HCT116 (cell line): Measurements from ENCODE around the gene OR52A1. TPM values are rescaled to one million over a fixed set of nuclear protein-coding genes. Genes with fewer than 3 reads are reported as not detected.
"Not testable (repeated sequence)": the region's sequence is repeated elsewhere in the genome, so short reads cannot be mapped to it uniquely, and the experiment has no call there.

Experiments
- ATAC-seq: fragments of 200-7000 bp; cut with Tn5 transposase; 2 replicates; pipeline ENCODE4 v1.9.1; 2020; ENCODE audit warnings: mild to moderate bottlenecking, moderate library complexity
- BruUV-seq: library from RNA; stranded (reverse); fragments of 400-500 nt; replicated peaks from 2 replicates; lab custom pipeline; 2021; lab: Mats Ljungman, UMichigan
- CTCF ChIA-PET: fragments of 300-600 bp; sonication (Branson Sonifier 250); formaldehyde crosslinking; loops from one replicate; lab custom pipeline; 2021; ENCODE audit warnings: antibody characterized with exemption; lab: Charles Lee
- POLR2A ChIA-PET: fragments of 300-600, 350-600 bp; sonication (Branson Sonifier 250); formaldehyde crosslinking; loops from one replicate; lab custom pipeline; 2021; ENCODE audit warnings: antibody characterized with exemption; lab: Charles Lee
- RAD21 ChIA-PET, 2 experiments: fragments of 300-600 bp; sonication (Branson Sonifier 250); formaldehyde crosslinking; loops; one replicate each; lab custom pipeline; 2023; ENCODE audit warnings: low total read pairs in 2 of 2; ENCODE audit not compliant: uncharacterized antibody in 2 of 2, unreplicated experiment in 2 of 2, low non-redundant PET in 1 of 2; lab: Charles Lee
- DNase-seq: peaks from one replicate; pipeline ENCODE4 v3.0.0-alpha.2; 2010; ENCODE audit warnings: low read depth, low spot score
- H2AFZ ChIP-seq: fragments of 200-600 bp; shearing (Covaris generic), sonication (generic); 2 replicates; pipeline ENCODE4 v1.6.1; 2017; ENCODE audit warnings: low read depth, mixed run types, mixed read lengths, antibody characterized with exemption, low read length; ENCODE audit not compliant: poor library complexity, severe bottlenecking
- H3K27ac ChIP-seq: 2 replicates; pipeline ENCODE4 v1.5.1; 2012; ENCODE audit warnings: low read depth, low read length
- H3K27me3 ChIP-seq: fragments of 200-600 bp; sonication (generic); 2 replicates; pipeline ENCODE4 v1.6.1; 2016; ENCODE audit warnings: mixed run types, low read length, mixed read lengths; ENCODE audit not compliant: insufficient read depth
- H3K36me3 ChIP-seq, 2 experiments: fragments of 200-500 bp in 1 of 2; fragments of 200-600 bp in 1 of 2; sonication (Bioruptor generic) in 1 of 2; sonication (generic) in 1 of 2; 2 replicates each; pipeline versions ENCODE4 v1.5.1 to v1.6.1; 2014 to 2016; ENCODE audit warnings: low read length in 2 of 2, inconsistent platforms in 1 of 2, mixed read lengths in 1 of 2, mixed run types in 1 of 2; ENCODE audit not compliant: insufficient read depth in 2 of 2, control insufficient read depth in 1 of 2
- H3K4me1 ChIP-seq, 2 experiments: fragments of 200-600 bp in 1 of 2; sonication (generic) in 1 of 2; 2 replicates each; pipeline versions ENCODE4 v1.5.1 to v1.6.1; 2012 to 2017; ENCODE audit warnings: low read length in 2 of 2, inconsistent platforms in 1 of 2, mild to moderate bottlenecking in 1 of 2, mixed read lengths in 1 of 2, mixed run types in 1 of 2, moderate library complexity in 1 of 2; ENCODE audit not compliant: insufficient read depth in 2 of 2, control insufficient read depth in 1 of 2
- H3K4me2 ChIP-seq: fragments of 200-600 bp; sonication (generic); 2 replicates; pipeline ENCODE4 v1.6.1; 2017; ENCODE audit warnings: mixed run types, low read length, mixed read lengths
- H3K4me3 ChIP-seq, 2 experiments: fragments of 200-600 bp in 1 of 2; sonication (generic) in 1 of 2; replicated peaks in 1 of 2; 2 replicates each; pipeline ENCODE4 v1.5.1; 2011 to 2016; ENCODE audit warnings: low read length in 2 of 2, control low read depth in 1 of 2, low read depth in 1 of 2, mild to moderate bottlenecking in 1 of 2, mixed read lengths in 1 of 2, mixed run types in 1 of 2
- H3K79me2 ChIP-seq: fragments of 200-600 bp; sonication (generic); 2 replicates; pipeline ENCODE4 v1.6.1; 2017; ENCODE audit warnings: mild to moderate bottlenecking, mixed run types, low read length, moderate library complexity, mixed read lengths; ENCODE audit not compliant: insufficient read depth
- H3K9ac ChIP-seq: fragments of 200-600 bp; sonication (generic); 2 replicates; pipeline ENCODE4 v1.6.1; 2016; ENCODE audit warnings: low read length, mixed read lengths
- H3K9me2 ChIP-seq: fragments of 200-600 bp; sonication (generic), shearing (Covaris generic); 2 replicates; pipeline ENCODE4 v1.6.1; 2017; ENCODE audit warnings: mixed run types, mild to moderate bottlenecking, moderate library complexity; ENCODE audit not compliant: insufficient read depth
- H3K9me3 ChIP-seq, 2 experiments: fragments of 200-500 bp in 1 of 2; fragments of 200-600 bp in 1 of 2; sonication (Bioruptor generic) in 1 of 2; sonication (generic) in 1 of 2; 2 replicates each; pipeline ENCODE4 v1.6.1; 2014 to 2017; ENCODE audit warnings: low read length in 2 of 2, mixed read lengths in 2 of 2, inconsistent platforms in 1 of 2, low read depth in 1 of 2, mild to moderate bottlenecking in 1 of 2, mixed run types in 1 of 2, moderate library complexity in 1 of 2; ENCODE audit not compliant: control insufficient read depth in 1 of 2, insufficient read depth in 1 of 2
- H4K20me1 ChIP-seq: fragments of 200-600 bp; sonication (generic), shearing (Covaris generic); 2 replicates; pipeline ENCODE4 v1.6.1; 2017; ENCODE audit warnings: mixed run types, mild to moderate bottlenecking, moderate library complexity; ENCODE audit not compliant: insufficient read depth
- CBX3 ChIP-seq: IDR thresholded peaks from 2 replicates; pipeline ENCODE4 v1.6.1; 2012; ENCODE audit warnings: low read depth
- CEBPB ChIP-seq: IDR thresholded peaks from 2 replicates; pipeline ENCODE4 v1.6.1; 2012; ENCODE audit warnings: low read depth
- ELF1 ChIP-seq: IDR thresholded peaks from 2 replicates; pipeline ENCODE4 v1.6.1; 2012; ENCODE audit warnings: low read depth, borderline replicate concordance
- EZH2 ChIP-seq: fragments of 200-600 bp; sonication (generic); IDR thresholded peaks from 2 replicates; pipeline ENCODE4 v1.6.1; 2017; ENCODE audit warnings: antibody characterized with exemption, mixed run types
- EZH2phosphoT487 ChIP-seq: fragments of 200-600 bp; IDR thresholded peaks from 2 replicates; pipeline ENCODE4 v1.6.1; 2018; ENCODE audit warnings: antibody characterized with exemption, borderline replicate concordance
- FOSL1 ChIP-seq: IDR thresholded peaks from 2 replicates; pipeline ENCODE4 v1.6.1; 2012; ENCODE audit warnings: low read depth
- POLR2AphosphoS5 ChIP-seq: IDR thresholded peaks from 2 replicates; pipeline ENCODE4 v1.6.1; 2011; ENCODE audit warnings: mild to moderate bottlenecking, low read depth, low read length, moderate library complexity
- RAD21 ChIP-seq: IDR thresholded peaks from 2 replicates; pipeline ENCODE4 v1.6.1; 2012; ENCODE audit warnings: low read depth, mild to moderate bottlenecking
- SIN3A ChIP-seq: IDR thresholded peaks from 2 replicates; pipeline ENCODE4 v1.6.1; 2012; ENCODE audit warnings: low read depth
- SP1 ChIP-seq: IDR thresholded peaks from 2 replicates; pipeline ENCODE4 v1.6.1; 2012; ENCODE audit warnings: low read depth
- TCF7L2 ChIP-seq: IDR thresholded peaks from 2 replicates; pipeline ENCODE4 v1.7.0; 2011; ENCODE audit warnings: borderline replicate concordance, inconsistent platforms; ENCODE audit not compliant: insufficient read depth, insufficient read length; ENCODE audit errors: extremely low read depth
- YY1 ChIP-seq: IDR thresholded peaks from 2 replicates; pipeline ENCODE4 v1.6.1; 2011; ENCODE audit warnings: low read length, low read depth, moderate library complexity, mild to moderate bottlenecking; ENCODE audit not compliant: insufficient replicate concordance; ENCODE audit errors: extremely low read depth
- ZFX ChIP-seq: fragments of 450-650 bp; IDR thresholded peaks from 2 replicates; pipeline ENCODE4 v1.6.1; 2017
- intact Hi-C: fragments of 100-400 bp; cut with micrococcal nuclease; formaldehyde crosslinking; loops from 2 replicates; pipeline ENCODE4 v1.10.0; 2022
- total RNA-seq: library from RNA; stranded (reverse); gene quantifications from one replicate; pipeline ENCODE4 v1.2.1, GENCODE V29; 2021; ENCODE audit not compliant: unreplicated experiment
- TF ChIP-seq, protein P1 (sequence below): IDR thresholded peaks from 2 replicates; pipeline ENCODE4 v1.6.1; 2012
- TF ChIP-seq, protein P2 (sequence below), 3 experiments: fragments of 200-600 bp in 1 of 3; sonication (generic) in 1 of 3; IDR thresholded peaks in 2 of 3; conservative IDR thresholded peaks in 1 of 3; 2 replicates each; pipeline ENCODE4 v1.5.1; 2012 to 2017; ENCODE audit warnings: low read depth in 2 of 3, low read length in 2 of 3, antibody characterized with exemption in 1 of 3, borderline replicate concordance in 1 of 3, control low read depth in 1 of 3, mild to moderate bottlenecking in 1 of 3, mixed read lengths in 1 of 3, mixed run types in 1 of 3, moderate library complexity in 1 of 3; ENCODE audit not compliant: insufficient read depth in 1 of 3
- TF ChIP-seq, protein P3 (sequence below): IDR thresholded peaks from 2 replicates; pipeline ENCODE4 v1.6.1; 2012

The OR52A1 gene
- total RNA-seq, 1 experiment from 2014 or later: not detected

DNA sequence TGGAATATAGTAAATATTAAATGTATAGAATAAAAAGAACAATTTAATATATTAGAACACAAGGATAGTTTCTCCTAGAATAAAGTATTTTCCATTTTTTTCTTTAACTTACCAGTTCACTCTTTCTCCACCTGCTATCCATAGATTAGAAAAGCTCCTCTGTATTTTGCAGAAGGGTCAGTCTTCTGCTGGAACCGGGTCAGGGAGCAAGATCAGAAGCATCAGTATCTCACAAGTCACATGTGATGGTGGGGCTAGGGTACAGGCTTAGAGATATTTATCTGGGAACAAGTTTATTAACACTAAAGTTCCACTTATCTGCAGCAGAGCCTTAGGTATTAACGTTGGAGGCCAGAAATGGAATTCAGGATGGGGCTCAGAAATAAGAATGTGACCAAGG is 17.3 kb upstream of the OR52A1 start:
- Histone ChIP-seq H3K4me2 (no peak overlapping the region), H4K20me1 (no peaks in the 10 kb centered on the region), H3K9ac (no peak overlapping the region), H2AFZ (no peak overlapping the region), H3K36me3 (no peaks in the 10 kb centered on the region), H3K79me2 (no peaks in the 10 kb centered on the region), H3K9me2 (no peaks in the 10 kb centered on the region), H3K9me3 (no peaks in the 10 kb centered on the region), H3K27me3 (peaks cover 55% of the 10 kb centered on the region), H3K27ac (no peak overlapping the region), H3K4me1 (no peaks in the 10 kb centered on the region), H3K4me3 (no peak overlapping the region)
- ATAC-seq (no peak), DNase-seq (no peak)
- ChIA-PET RAD21 (no interaction called here), POLR2A (no interaction called here), CTCF (no interaction called here)
- no TSS peak for BruUV-seq
- TF ChIP-seq SIN3A (no peak), CEBPB (no peak), ZFX (no peak), YY1 (no peak), ELF1 (no peak), RAD21 (no peak), POLR2AphosphoS5 (no peak), EZH2 (no peak), SP1 (no peak), TCF7L2 (no peak), FOSL1 (no peak), EZH2phosphoT487 (no peak), CBX3 (no peak)
- TF ChIP-seq, protein P1, sequence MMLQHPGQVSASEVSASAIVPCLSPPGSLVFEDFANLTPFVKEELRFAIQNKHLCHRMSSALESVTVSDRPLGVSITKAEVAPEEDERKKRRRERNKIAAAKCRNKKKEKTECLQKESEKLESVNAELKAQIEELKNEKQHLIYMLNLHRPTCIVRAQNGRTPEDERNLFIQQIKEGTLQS: no peak
- TF ChIP-seq, protein P2, sequence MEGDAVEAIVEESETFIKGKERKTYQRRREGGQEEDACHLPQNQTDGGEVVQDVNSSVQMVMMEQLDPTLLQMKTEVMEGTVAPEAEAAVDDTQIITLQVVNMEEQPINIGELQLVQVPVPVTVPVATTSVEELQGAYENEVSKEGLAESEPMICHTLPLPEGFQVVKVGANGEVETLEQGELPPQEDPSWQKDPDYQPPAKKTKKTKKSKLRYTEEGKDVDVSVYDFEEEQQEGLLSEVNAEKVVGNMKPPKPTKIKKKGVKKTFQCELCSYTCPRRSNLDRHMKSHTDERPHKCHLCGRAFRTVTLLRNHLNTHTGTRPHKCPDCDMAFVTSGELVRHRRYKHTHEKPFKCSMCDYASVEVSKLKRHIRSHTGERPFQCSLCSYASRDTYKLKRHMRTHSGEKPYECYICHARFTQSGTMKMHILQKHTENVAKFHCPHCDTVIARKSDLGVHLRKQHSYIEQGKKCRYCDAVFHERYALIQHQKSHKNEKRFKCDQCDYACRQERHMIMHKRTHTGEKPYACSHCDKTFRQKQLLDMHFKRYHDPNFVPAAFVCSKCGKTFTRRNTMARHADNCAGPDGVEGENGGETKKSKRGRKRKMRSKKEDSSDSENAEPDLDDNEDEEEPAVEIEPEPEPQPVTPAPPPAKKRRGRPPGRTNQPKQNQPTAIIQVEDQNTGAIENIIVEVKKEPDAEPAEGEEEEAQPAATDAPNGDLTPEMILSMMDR (IDR thresholded peaks at IDR 0.05 in 2 of 3, conservative IDR thresholded peaks at IDR 0.05 in 1 of 3; ENCODE audit: borderline replicate concordance in 1 of 3, insufficient read depth in 1 of 3, low read depth in 2 of 3, low read length in 2 of 3): no peak
- TF ChIP-seq, protein P3, sequence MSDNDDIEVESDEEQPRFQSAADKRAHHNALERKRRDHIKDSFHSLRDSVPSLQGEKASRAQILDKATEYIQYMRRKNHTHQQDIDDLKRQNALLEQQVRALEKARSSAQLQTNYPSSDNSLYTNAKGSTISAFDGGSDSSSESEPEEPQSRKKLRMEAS: no peak
- intact Hi-C loops: no loop called here

DNA sequence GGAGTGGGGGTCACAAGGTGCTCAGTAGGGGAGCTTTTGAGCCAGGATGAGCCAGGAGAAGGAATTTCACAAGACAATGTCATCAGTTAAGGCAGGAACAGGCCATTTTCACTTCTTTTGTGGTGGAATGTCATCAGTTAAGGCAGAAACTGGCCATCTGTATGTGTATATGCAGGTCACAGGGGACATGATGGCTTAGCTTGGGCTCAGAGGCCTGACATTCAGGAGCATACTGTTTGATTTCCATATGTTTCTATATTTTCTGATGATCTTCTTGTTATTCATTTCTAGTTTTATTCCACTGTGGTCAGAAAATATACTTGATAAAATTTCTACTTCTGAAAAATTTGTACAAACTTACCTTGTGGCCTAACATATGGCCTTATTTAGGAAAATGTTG is 11.3 kb upstream of the OR52A1 start:
- intact Hi-C loops: not testable (repeated sequence)

More for the DNA sequence above, 11.3 kb upstream of the OR52A1 start:
- H3K9me3 ChIP-seq, H2AFZ ChIP-seq, POLR2A ChIA-PET, H3K79me2 ChIP-seq, CTCF ChIA-PET, H3K4me3 ChIP-seq, H3K4me2 ChIP-seq, H3K27ac ChIP-seq, H4K20me1 ChIP-seq, H3K9ac ChIP-seq, BruUV-seq, RAD21 ChIA-PET, H3K36me3 ChIP-seq, DNase-seq, H3K9me2 ChIP-seq, ATAC-seq, H3K4me1 ChIP-seq: not testable (repeated sequence)
- peaks cover 27% of the 10 kb centered on the region for H3K27me3 ChIP-seq
